HepG2 (cell line): ENCODE data around the gene RTKN2.

Experiments used
- CHCHD3 ChIP-seq: sonication (generic); formaldehyde crosslinking; IDR thresholded peaks from 2 replicates; pipeline ENCODE4 v1.8.0; 2022; ENCODE audit warnings: mild to moderate bottlenecking, missing genetic modification reagents, moderate library complexity
- HDAC1 ChIP-seq: sonication (generic); formaldehyde crosslinking; IDR thresholded peaks from 2 replicates; pipeline ENCODE4 v1.5.1; 2020; ENCODE audit warnings: mild to moderate bottlenecking, missing genetic modification reagents
- KLF6 ChIP-seq: IDR thresholded peaks from 2 replicates; pipeline ENCODE4 v1.8.0; 2016; ENCODE audit warnings: missing biosample characterization, missing genetic modification reagents
- ZNF7 ChIP-seq: IDR thresholded peaks from 2 replicates; pipeline ENCODE4 v1.6.1; 2016; ENCODE audit warnings: missing biosample characterization, missing genetic modification reagents
- ZNF768 ChIP-seq: sonication (generic); formaldehyde crosslinking; IDR thresholded peaks from 2 replicates; pipeline ENCODE4 v1.4.0; 2020; ENCODE audit warnings: missing genetic modification reagents
- TF ChIP-seq, protein P1 (sequence below): sonication (generic); formaldehyde crosslinking; IDR thresholded peaks from 2 replicates; pipeline ENCODE4; 2020; ENCODE audit warnings: missing genetic modification reagents, mild to moderate bottlenecking, borderline replicate concordance
- TF ChIP-seq, protein P2 (sequence below): sonication (generic); formaldehyde crosslinking; IDR thresholded peaks from 2 replicates; pipeline ENCODE4 v1.9.0; 2021; ENCODE audit warnings: mild to moderate bottlenecking, missing genetic modification reagents
- TF ChIP-seq, protein P3 (sequence below): sonication (generic); formaldehyde crosslinking; IDR thresholded peaks from 2 replicates; pipeline ENCODE4 v1.4.0; 2020; ENCODE audit warnings: mild to moderate bottlenecking, missing genetic modification reagents, borderline replicate concordance
- TF ChIP-seq, protein P4 (sequence below): IDR thresholded peaks from 2 replicates; pipeline ENCODE4 v1.6.1; 2016; ENCODE audit warnings: low read depth, control low read depth

DNA sequence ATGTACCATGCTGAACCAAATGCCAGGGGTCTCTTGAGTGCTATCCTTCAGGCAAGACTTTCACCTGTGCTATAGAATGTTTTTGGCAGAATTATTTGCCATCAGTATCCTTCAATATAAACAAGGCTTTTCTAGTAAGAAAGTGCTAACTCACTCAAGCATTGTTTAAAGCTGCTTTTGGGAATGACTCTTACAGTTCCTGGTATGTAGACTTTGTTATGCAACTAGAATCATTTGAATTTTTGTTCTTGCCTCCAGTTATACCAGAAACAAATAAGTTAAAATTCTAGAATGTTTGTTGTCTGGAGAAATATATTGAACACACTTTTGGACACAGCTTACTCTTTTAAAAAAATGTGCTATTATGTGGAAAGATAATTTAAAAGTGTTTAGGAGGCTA lies 39.5 kb upstream of the RTKN2 start:
- TF ChIP-seq KLF6 (CRISPR knock-in tag) (no peak), HDAC1 (CRISPR knock-in tag) (no peak), ZNF768 (CRISPR knock-in tag) (no peak), CHCHD3 (no peak), ZNF7 (CRISPR knock-in tag) (no peak)
- TF ChIP-seq, protein P1, sequence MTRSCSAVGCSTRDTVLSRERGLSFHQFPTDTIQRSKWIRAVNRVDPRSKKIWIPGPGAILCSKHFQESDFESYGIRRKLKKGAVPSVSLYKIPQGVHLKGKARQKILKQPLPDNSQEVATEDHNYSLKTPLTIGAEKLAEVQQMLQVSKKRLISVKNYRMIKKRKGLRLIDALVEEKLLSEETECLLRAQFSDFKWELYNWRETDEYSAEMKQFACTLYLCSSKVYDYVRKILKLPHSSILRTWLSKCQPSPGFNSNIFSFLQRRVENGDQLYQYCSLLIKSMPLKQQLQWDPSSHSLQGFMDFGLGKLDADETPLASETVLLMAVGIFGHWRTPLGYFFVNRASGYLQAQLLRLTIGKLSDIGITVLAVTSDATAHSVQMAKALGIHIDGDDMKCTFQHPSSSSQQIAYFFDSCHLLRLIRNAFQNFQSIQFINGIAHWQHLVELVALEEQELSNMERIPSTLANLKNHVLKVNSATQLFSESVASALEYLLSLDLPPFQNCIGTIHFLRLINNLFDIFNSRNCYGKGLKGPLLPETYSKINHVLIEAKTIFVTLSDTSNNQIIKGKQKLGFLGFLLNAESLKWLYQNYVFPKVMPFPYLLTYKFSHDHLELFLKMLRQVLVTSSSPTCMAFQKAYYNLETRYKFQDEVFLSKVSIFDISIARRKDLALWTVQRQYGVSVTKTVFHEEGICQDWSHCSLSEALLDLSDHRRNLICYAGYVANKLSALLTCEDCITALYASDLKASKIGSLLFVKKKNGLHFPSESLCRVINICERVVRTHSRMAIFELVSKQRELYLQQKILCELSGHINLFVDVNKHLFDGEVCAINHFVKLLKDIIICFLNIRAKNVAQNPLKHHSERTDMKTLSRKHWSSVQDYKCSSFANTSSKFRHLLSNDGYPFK (CRISPR knock-in tag): no peak
- TF ChIP-seq, protein P2, sequence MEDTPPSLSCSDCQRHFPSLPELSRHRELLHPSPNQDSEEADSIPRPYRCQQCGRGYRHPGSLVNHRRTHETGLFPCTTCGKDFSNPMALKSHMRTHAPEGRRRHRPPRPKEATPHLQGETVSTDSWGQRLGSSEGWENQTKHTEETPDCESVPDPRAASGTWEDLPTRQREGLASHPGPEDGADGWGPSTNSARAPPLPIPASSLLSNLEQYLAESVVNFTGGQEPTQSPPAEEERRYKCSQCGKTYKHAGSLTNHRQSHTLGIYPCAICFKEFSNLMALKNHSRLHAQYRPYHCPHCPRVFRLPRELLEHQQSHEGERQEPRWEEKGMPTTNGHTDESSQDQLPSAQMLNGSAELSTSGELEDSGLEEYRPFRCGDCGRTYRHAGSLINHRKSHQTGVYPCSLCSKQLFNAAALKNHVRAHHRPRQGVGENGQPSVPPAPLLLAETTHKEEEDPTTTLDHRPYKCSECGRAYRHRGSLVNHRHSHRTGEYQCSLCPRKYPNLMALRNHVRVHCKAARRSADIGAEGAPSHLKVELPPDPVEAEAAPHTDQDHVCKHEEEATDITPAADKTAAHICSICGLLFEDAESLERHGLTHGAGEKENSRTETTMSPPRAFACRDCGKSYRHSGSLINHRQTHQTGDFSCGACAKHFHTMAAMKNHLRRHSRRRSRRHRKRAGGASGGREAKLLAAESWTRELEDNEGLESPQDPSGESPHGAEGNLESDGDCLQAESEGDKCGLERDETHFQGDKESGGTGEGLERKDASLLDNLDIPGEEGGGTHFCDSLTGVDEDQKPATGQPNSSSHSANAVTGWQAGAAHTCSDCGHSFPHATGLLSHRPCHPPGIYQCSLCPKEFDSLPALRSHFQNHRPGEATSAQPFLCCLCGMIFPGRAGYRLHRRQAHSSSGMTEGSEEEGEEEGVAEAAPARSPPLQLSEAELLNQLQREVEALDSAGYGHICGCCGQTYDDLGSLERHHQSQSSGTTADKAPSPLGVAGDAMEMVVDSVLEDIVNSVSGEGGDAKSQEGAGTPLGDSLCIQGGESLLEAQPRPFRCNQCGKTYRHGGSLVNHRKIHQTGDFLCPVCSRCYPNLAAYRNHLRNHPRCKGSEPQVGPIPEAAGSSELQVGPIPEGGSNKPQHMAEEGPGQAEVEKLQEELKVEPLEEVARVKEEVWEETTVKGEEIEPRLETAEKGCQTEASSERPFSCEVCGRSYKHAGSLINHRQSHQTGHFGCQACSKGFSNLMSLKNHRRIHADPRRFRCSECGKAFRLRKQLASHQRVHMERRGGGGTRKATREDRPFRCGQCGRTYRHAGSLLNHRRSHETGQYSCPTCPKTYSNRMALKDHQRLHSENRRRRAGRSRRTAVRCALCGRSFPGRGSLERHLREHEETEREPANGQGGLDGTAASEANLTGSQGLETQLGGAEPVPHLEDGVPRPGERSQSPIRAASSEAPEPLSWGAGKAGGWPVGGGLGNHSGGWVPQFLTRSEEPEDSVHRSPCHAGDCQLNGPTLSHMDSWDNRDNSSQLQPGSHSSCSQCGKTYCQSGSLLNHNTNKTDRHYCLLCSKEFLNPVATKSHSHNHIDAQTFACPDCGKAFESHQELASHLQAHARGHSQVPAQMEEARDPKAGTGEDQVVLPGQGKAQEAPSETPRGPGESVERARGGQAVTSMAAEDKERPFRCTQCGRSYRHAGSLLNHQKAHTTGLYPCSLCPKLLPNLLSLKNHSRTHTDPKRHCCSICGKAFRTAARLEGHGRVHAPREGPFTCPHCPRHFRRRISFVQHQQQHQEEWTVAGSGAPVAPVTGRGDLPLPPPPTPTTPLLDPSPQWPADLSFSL (CRISPR knock-in tag): no peak
- TF ChIP-seq, protein P3, sequence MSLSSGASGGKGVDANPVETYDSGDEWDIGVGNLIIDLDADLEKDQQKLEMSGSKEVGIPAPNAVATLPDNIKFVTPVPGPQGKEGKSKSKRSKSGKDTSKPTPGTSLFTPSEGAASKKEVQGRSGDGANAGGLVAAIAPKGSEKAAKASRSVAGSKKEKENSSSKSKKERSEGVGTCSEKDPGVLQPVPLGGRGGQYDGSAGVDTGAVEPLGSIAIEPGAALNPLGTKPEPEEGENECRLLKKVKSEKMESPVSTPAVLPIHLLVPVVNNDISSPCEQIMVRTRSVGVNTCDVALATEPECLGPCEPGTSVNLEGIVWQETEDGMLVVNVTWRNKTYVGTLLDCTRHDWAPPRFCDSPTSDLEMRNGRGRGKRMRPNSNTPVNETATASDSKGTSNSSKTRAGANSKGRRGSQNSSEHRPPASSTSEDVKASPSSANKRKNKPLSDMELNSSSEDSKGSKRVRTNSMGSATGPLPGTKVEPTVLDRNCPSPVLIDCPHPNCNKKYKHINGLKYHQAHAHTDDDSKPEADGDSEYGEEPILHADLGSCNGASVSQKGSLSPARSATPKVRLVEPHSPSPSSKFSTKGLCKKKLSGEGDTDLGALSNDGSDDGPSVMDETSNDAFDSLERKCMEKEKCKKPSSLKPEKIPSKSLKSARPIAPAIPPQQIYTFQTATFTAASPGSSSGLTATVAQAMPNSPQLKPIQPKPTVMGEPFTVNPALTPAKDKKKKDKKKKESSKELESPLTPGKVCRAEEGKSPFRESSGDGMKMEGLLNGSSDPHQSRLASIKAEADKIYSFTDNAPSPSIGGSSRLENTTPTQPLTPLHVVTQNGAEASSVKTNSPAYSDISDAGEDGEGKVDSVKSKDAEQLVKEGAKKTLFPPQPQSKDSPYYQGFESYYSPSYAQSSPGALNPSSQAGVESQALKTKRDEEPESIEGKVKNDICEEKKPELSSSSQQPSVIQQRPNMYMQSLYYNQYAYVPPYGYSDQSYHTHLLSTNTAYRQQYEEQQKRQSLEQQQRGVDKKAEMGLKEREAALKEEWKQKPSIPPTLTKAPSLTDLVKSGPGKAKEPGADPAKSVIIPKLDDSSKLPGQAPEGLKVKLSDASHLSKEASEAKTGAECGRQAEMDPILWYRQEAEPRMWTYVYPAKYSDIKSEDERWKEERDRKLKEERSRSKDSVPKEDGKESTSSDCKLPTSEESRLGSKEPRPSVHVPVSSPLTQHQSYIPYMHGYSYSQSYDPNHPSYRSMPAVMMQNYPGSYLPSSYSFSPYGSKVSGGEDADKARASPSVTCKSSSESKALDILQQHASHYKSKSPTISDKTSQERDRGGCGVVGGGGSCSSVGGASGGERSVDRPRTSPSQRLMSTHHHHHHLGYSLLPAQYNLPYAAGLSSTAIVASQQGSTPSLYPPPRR (CRISPR knock-in tag): no peak
- TF ChIP-seq, protein P4, sequence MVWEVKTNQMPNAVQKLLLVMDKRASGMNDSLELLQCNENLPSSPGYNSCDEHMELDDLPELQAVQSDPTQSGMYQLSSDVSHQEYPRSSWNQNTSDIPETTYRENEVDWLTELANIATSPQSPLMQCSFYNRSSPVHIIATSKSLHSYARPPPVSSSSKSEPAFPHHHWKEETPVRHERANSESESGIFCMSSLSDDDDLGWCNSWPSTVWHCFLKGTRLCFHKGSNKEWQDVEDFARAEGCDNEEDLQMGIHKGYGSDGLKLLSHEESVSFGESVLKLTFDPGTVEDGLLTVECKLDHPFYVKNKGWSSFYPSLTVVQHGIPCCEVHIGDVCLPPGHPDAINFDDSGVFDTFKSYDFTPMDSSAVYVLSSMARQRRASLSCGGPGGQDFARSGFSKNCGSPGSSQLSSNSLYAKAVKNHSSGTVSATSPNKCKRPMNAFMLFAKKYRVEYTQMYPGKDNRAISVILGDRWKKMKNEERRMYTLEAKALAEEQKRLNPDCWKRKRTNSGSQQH: no peak
